A673 (cell line): ENCODE measurements around the gene PBRM1. TPM values are rescaled to one million over a fixed set of nuclear protein-coding genes. Genes with fewer than 3 reads are reported as not detected.
A peak's percentile ranks its signal among the peaks of the same experiment; 100 is the strongest.

Experiments used
- BruUV-seq: library from RNA; stranded (reverse); fragments of 400-500 nt; replicated peaks from 2 replicates; lab custom pipeline; 2021; lab: Mats Ljungman, UMichigan
- CTCF ChIA-PET: fragments of 300-600 bp; sonication (Branson Sonifier 250); formaldehyde crosslinking; loops from one replicate; lab custom pipeline; 2022; ENCODE audit warnings: antibody characterized with exemption; lab: Charles Lee
- POLR2A ChIA-PET: fragments of 300-600 bp; sonication (Branson Sonifier 250); formaldehyde crosslinking; loops from one replicate; lab custom pipeline; 2022; ENCODE audit warnings: antibody characterized with exemption; ENCODE audit not compliant: low non-redundant PET; lab: Charles Lee
- DNase-seq: peaks from one replicate; pipeline ENCODE4 v3.0.0-alpha.2; 2015; ENCODE audit warnings: low spot score
- H3K27ac ChIP-seq: fragments of 200-600 bp; sonication (generic); 2 replicates; pipeline ENCODE4 v1.5.1; 2016; ENCODE audit warnings: mixed run types, low read depth, mild to moderate bottlenecking, mixed read lengths, antibody characterized with exemption, low read length; ENCODE audit not compliant: poor library complexity, severe bottlenecking
- H3K27me3 ChIP-seq: fragments of 200-600 bp; sonication (generic); replicated peaks from 2 replicates; pipeline ENCODE4 v1.6.1; 2017; ENCODE audit warnings: mixed run types, low read depth, mild to moderate bottlenecking, mixed read lengths, antibody characterized with exemption, low read length; ENCODE audit not compliant: insufficient read depth, poor library complexity
- H3K36me3 ChIP-seq: fragments of 200-600 bp; sonication (generic); 2 replicates; pipeline ENCODE4 v1.6.1; 2016; ENCODE audit warnings: mixed run types, mild to moderate bottlenecking, mixed read lengths, antibody characterized with exemption, low read length; ENCODE audit not compliant: insufficient read depth, poor library complexity, severe bottlenecking
- H3K4me1 ChIP-seq: fragments of 200-600 bp; sonication (generic); 2 replicates; pipeline ENCODE4 v1.6.1; 2017; ENCODE audit warnings: mixed run types, mild to moderate bottlenecking, mixed read lengths, antibody characterized with exemption, low read length; ENCODE audit not compliant: insufficient read depth, poor library complexity, severe bottlenecking
- H3K4me3 ChIP-seq: fragments of 200-600 bp; sonication (generic); 2 replicates; pipeline ENCODE4 v1.5.1; 2016; ENCODE audit warnings: low read depth, mixed run types, mild to moderate bottlenecking, mixed read lengths, low read length; ENCODE audit not compliant: poor library complexity, severe bottlenecking
- H3K9me3 ChIP-seq: fragments of 200-600 bp; sonication (generic); 2 replicates; pipeline ENCODE4 v1.6.1; 2016; ENCODE audit warnings: mixed run types, low read depth, mild to moderate bottlenecking, mixed read lengths, antibody characterized with exemption, low read length; ENCODE audit not compliant: poor library complexity, severe bottlenecking
- CTCF ChIP-seq: fragments of 300-800, 200-600 bp; sonication (generic); conservative IDR thresholded peaks from 2 replicates; pipeline ENCODE4 v1.5.1; 2017; ENCODE audit warnings: low read depth, mild to moderate bottlenecking, antibody characterized with exemption, low read length, moderate library complexity, mixed read lengths
- EZH2 ChIP-seq: fragments of 200-600 bp; sonication (generic); IDR thresholded peaks from 2 replicates; pipeline ENCODE4 v1.6.1; 2017; ENCODE audit warnings: borderline replicate concordance, low read depth, mild to moderate bottlenecking, mixed read lengths, antibody characterized with exemption, low read length; ENCODE audit not compliant: poor library complexity, severe bottlenecking
- intact Hi-C: fragments of 100-400 bp; cut with micrococcal nuclease; formaldehyde crosslinking; loops from one replicate; pipeline ENCODE4 v1.10.0; 2022; ENCODE audit not compliant: unreplicated experiment
- total RNA-seq: library from RNA; stranded (reverse); gene quantifications from 2 replicates; pipeline ENCODE4 v1.2.3, GENCODE V29; 2021

The PBRM1 gene
- total RNA-seq, 1 experiment from 2014 or later = 65.0 TPM

- no peaks in the 10 kb centered on the region for H3K27me3 ChIP-seq
- TF ChIP-seq CTCF (no peak), EZH2 (no peak)
- no peak overlapping the region for H3K4me3 ChIP-seq
- H3K9me3 ChIP-seq = no peaks in the 10 kb centered on the region
- ChIA-PET POLR2A (no interaction called here), CTCF (no interaction called here)
- no peak for DNase-seq
- intact Hi-C loops = no loop called here
- H3K36me3 ChIP-seq = peaks cover 3% of the 10 kb centered on the region
- no TSS peak for BruUV-seq
- H3K4me1 ChIP-seq = no peaks in the 10 kb centered on the region
- H3K27ac ChIP-seq = no peak overlapping the region
These were observed 144.7 kb downstream of the PBRM1 start for GRCh38 chr3:52541050-52541449.

DNA sequence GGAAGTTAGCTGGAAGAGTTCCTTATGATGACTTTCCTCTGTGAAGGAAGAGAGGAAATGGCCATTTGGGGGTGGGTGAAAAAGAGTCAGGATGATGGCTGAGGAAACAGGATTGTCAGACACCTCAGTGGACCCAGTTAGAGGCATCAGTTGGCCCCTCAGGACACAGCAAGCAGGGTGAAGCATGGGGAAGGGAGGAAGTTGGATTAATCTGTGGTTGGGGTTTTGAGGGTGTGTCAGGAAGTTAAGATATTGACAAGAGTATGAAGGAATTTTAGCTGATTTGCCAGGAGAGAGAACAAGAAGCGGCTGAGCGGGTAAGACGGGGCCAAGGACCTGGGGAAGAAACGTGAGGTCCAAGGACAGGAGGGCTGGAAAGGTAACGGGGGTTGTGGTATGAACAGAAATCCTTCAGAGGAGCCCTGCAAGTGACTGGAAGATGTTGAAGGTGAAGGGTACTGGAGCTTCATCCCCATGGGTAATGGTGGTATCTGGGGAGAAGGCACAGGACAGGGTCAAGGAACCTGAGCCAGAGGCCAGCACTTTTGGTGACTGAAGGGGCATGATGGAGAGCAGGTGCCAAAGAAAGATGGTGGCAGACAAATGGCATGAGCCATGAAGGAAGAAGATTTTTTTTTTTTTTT lies 146.6 kb downstream of the PBRM1 start:
- DNase-seq = no peak
- BruUV-seq = no TSS peak
- H3K9me3 ChIP-seq = no peaks in the 10 kb centered on the region
- H3K4me3 ChIP-seq = no peak overlapping the region
- ChIA-PET POLR2A (no interaction called here), CTCF (no interaction called here)
- peaks cover 3% of the 10 kb centered on the region for H3K36me3 ChIP-seq
- intact Hi-C loops = no loop called here
- TF ChIP-seq CTCF (no peak), EZH2 (no peak)
- H3K27ac ChIP-seq = no peak overlapping the region
- no peaks in the 10 kb centered on the region for H3K4me1 ChIP-seq
- no peaks in the 10 kb centered on the region for H3K27me3 ChIP-seq

GRCh38 chr3:52537726-52538421 lies 147.8 kb downstream of the PBRM1 start:
- no peak overlapping the region for H3K27ac ChIP-seq
- peaks cover 3% of the 10 kb centered on the region for H3K36me3 ChIP-seq
- TF ChIP-seq EZH2 (no peak), CTCF (no peak)
- intact Hi-C loops = no loop called here
- no TSS peak for BruUV-seq
- ChIA-PET CTCF (no interaction called here), POLR2A (no interaction called here)
- no peaks in the 10 kb centered on the region for H3K27me3 ChIP-seq
- H3K4me1 ChIP-seq = no peaks in the 10 kb centered on the region
- H3K9me3 ChIP-seq = no peaks in the 10 kb centered on the region
- peak overlapping the region; percentile 78 for H3K4me3 ChIP-seq
- DNase-seq = no peak
